GM12878 (cell line): Measurements from ENCODE around the gene GNB5. TPM values are rescaled to one million over a fixed set of nuclear protein-coding genes. Genes with fewer than 3 reads are reported as not detected.

Experiments used
- ASH2L ChIP-seq: fragments of 300-600, 200-600 bp; sonication (generic); IDR thresholded peaks from 2 replicates; pipeline ENCODE4 v1.6.1; 2017; ENCODE audit warnings: low read depth, mild to moderate bottlenecking, borderline replicate concordance
- MYC ChIP-seq: IDR thresholded peaks from 2 replicates; pipeline ENCODE4 v1.6.1; 2011; ENCODE audit warnings: mild to moderate bottlenecking, low read length, moderate library complexity, inconsistent platforms; ENCODE audit not compliant: insufficient read depth, insufficient replicate concordance, insufficient read length, severe bottlenecking
- NBN ChIP-seq: fragments of 450-650 bp; IDR thresholded peaks from 2 replicates; pipeline ENCODE4 v1.6.1; 2016
- POLR2AphosphoS5 ChIP-seq: IDR thresholded peaks from 2 replicates; pipeline ENCODE4 v1.6.1; 2011; ENCODE audit warnings: mild to moderate bottlenecking, low read length, inconsistent platforms
- RAD21 ChIP-seq: IDR thresholded peaks from 2 replicates; pipeline ENCODE4 v1.6.1; 2011; ENCODE audit warnings: mild to moderate bottlenecking, low read depth, low read length, moderate library complexity; ENCODE audit not compliant: insufficient read depth
- RFX5 ChIP-seq: IDR thresholded peaks from 2 replicates; pipeline ENCODE4 v1.6.1; 2011; ENCODE audit warnings: low read depth, low read length, improper control_type of control experiment
- SP1 ChIP-seq: IDR thresholded peaks from one replicate; pipeline ENCODE4 v1.6.1; 2011; ENCODE audit warnings: low read depth, low read length
- TCF7 ChIP-seq: IDR thresholded peaks from 2 replicates; pipeline ENCODE4 v1.6.1; 2014; ENCODE audit warnings: antibody characterized with exemption, borderline replicate concordance
- polyA plus RNA-seq, 11 experiments: library from polyadenylated mRNA; depleted of rRNA in 4 of 11; unstranded in 6 of 11; stranded (reverse) in 5 of 11; fragments of >200 nt; fragmentation: Nextera tagmentation in 4 of 11; fragmentation: Illumina TruSeq in 1 of 11; extraction: Ambion mirVana in 4 of 11; extraction: Trizol in 1 of 11; gene quantifications; 1 replicate in 1 of 11; 2 replicates in 10 of 11; pipeline versions ENCODE4 v1.2.1 to v1.2.3, GENCODE V29; 2011 to 2016; ENCODE audit warnings: inconsistent platforms in 2 of 11, missing spikeins in 2 of 11, low read depth in 1 of 11
- total RNA-seq, 4 experiments: library from RNA; depleted of rRNA in 3 of 4; stranded (reverse); fragments of >200 nt in 3 of 4; fragmentation: Illumina TruSeq in 1 of 4; extraction: Trizol in 1 of 4; gene quantifications; 2 replicates each; pipeline versions ENCODE4 v1.2.1 to v1.2.3, GENCODE V29; 2013 to 2021
- TF ChIP-seq, protein P1 (sequence below): IDR thresholded peaks from 2 replicates; pipeline ENCODE4 v1.6.1; 2012; ENCODE audit warnings: mild to moderate bottlenecking, low read depth, low read length

The GNB5 gene
- total and polyA plus RNA-seq, 10 of the 15 experiments (the other 5 are each of a cell fraction or from before 2014, with no cell fraction given): 2.4 to 25.9 (median 15.2) TPM

- TF ChIP-seq, protein P1, sequence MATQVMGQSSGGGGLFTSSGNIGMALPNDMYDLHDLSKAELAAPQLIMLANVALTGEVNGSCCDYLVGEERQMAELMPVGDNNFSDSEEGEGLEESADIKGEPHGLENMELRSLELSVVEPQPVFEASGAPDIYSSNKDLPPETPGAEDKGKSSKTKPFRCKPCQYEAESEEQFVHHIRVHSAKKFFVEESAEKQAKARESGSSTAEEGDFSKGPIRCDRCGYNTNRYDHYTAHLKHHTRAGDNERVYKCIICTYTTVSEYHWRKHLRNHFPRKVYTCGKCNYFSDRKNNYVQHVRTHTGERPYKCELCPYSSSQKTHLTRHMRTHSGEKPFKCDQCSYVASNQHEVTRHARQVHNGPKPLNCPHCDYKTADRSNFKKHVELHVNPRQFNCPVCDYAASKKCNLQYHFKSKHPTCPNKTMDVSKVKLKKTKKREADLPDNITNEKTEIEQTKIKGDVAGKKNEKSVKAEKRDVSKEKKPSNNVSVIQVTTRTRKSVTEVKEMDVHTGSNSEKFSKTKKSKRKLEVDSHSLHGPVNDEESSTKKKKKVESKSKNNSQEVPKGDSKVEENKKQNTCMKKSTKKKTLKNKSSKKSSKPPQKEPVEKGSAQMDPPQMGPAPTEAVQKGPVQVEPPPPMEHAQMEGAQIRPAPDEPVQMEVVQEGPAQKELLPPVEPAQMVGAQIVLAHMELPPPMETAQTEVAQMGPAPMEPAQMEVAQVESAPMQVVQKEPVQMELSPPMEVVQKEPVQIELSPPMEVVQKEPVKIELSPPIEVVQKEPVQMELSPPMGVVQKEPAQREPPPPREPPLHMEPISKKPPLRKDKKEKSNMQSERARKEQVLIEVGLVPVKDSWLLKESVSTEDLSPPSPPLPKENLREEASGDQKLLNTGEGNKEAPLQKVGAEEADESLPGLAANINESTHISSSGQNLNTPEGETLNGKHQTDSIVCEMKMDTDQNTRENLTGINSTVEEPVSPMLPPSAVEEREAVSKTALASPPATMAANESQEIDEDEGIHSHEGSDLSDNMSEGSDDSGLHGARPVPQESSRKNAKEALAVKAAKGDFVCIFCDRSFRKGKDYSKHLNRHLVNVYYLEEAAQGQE: no peak
- TF ChIP-seq ASH2L: no peak
- no peak for TF ChIP-seq TCF7
- no peak for TF ChIP-seq POLR2AphosphoS5
- TF ChIP-seq RFX5: no peak
- TF ChIP-seq RAD21: no peak
- TF ChIP-seq MYC: no peak
- no peak for TF ChIP-seq NBN
- TF ChIP-seq SP1: no peak
Measured at GRCh38 chr15:52093539-52094510, 97.4 kb downstream of the GNB5 start (continued).
